HCT116 (cell line): ENCODE measurements around the gene EPS8. TPM values are rescaled to one million over a fixed set of nuclear protein-coding genes. Genes with fewer than 3 reads are reported as not detected.
A peak's percentile ranks its signal among the peaks of the same experiment; 100 is the strongest.

Source experiments
- ATAC-seq: fragments of 200-7000 bp; cut with Tn5 transposase; 2 replicates; pipeline ENCODE4 v1.9.1; 2020; ENCODE audit warnings: mild to moderate bottlenecking, moderate library complexity
- BruUV-seq: library from RNA; stranded (reverse); fragments of 400-500 nt; replicated peaks from 2 replicates; lab custom pipeline; 2021; lab: Mats Ljungman, UMichigan
- CTCF ChIA-PET: fragments of 300-600 bp; sonication (Branson Sonifier 250); formaldehyde crosslinking; loops from one replicate; lab custom pipeline; 2021; ENCODE audit warnings: antibody characterized with exemption; lab: Charles Lee
- POLR2A ChIA-PET: fragments of 300-600, 350-600 bp; sonication (Branson Sonifier 250); formaldehyde crosslinking; loops from one replicate; lab custom pipeline; 2021; ENCODE audit warnings: antibody characterized with exemption; lab: Charles Lee
- RAD21 ChIA-PET, 2 experiments: fragments of 300-600 bp; sonication (Branson Sonifier 250); formaldehyde crosslinking; loops; one replicate each; lab custom pipeline; 2023; ENCODE audit warnings: low total read pairs in 2 of 2; ENCODE audit not compliant: uncharacterized antibody in 2 of 2, unreplicated experiment in 2 of 2, low non-redundant PET in 1 of 2; lab: Charles Lee
- DNase-seq: peaks from one replicate; pipeline ENCODE4 v3.0.0-alpha.2; 2010; ENCODE audit warnings: low read depth, low spot score
- H2AFZ ChIP-seq: fragments of 200-600 bp; shearing (Covaris generic), sonication (generic); 2 replicates; pipeline ENCODE4 v1.6.1; 2017; ENCODE audit warnings: low read depth, mixed run types, mixed read lengths, antibody characterized with exemption, low read length; ENCODE audit not compliant: poor library complexity, severe bottlenecking
- H3K27ac ChIP-seq: 2 replicates; pipeline ENCODE4 v1.5.1; 2012; ENCODE audit warnings: low read depth, low read length
- H3K27me3 ChIP-seq: fragments of 200-600 bp; sonication (generic); 2 replicates; pipeline ENCODE4 v1.6.1; 2016; ENCODE audit warnings: mixed run types, low read length, mixed read lengths; ENCODE audit not compliant: insufficient read depth
- H3K36me3 ChIP-seq, 2 experiments: fragments of 200-500 bp in 1 of 2; fragments of 200-600 bp in 1 of 2; sonication (Bioruptor generic) in 1 of 2; sonication (generic) in 1 of 2; 2 replicates each; pipeline versions ENCODE4 v1.5.1 to v1.6.1; 2014 to 2016; ENCODE audit warnings: low read length in 2 of 2, inconsistent platforms in 1 of 2, mixed read lengths in 1 of 2, mixed run types in 1 of 2; ENCODE audit not compliant: insufficient read depth in 2 of 2, control insufficient read depth in 1 of 2
- H3K4me1 ChIP-seq, 2 experiments: fragments of 200-600 bp in 1 of 2; sonication (generic) in 1 of 2; 2 replicates each; pipeline versions ENCODE4 v1.5.1 to v1.6.1; 2012 to 2017; ENCODE audit warnings: low read length in 2 of 2, inconsistent platforms in 1 of 2, mild to moderate bottlenecking in 1 of 2, mixed read lengths in 1 of 2, mixed run types in 1 of 2, moderate library complexity in 1 of 2; ENCODE audit not compliant: insufficient read depth in 2 of 2, control insufficient read depth in 1 of 2
- H3K4me2 ChIP-seq: fragments of 200-600 bp; sonication (generic); 2 replicates; pipeline ENCODE4 v1.6.1; 2017; ENCODE audit warnings: mixed run types, low read length, mixed read lengths
- H3K4me3 ChIP-seq, 2 experiments: fragments of 200-600 bp in 1 of 2; sonication (generic) in 1 of 2; replicated peaks in 1 of 2; 2 replicates each; pipeline ENCODE4 v1.5.1; 2011 to 2016; ENCODE audit warnings: low read length in 2 of 2, control low read depth in 1 of 2, low read depth in 1 of 2, mild to moderate bottlenecking in 1 of 2, mixed read lengths in 1 of 2, mixed run types in 1 of 2
- H3K79me2 ChIP-seq: fragments of 200-600 bp; sonication (generic); 2 replicates; pipeline ENCODE4 v1.6.1; 2017; ENCODE audit warnings: mild to moderate bottlenecking, mixed run types, low read length, moderate library complexity, mixed read lengths; ENCODE audit not compliant: insufficient read depth
- H3K9ac ChIP-seq: fragments of 200-600 bp; sonication (generic); 2 replicates; pipeline ENCODE4 v1.6.1; 2016; ENCODE audit warnings: low read length, mixed read lengths
- H3K9me2 ChIP-seq: fragments of 200-600 bp; sonication (generic), shearing (Covaris generic); 2 replicates; pipeline ENCODE4 v1.6.1; 2017; ENCODE audit warnings: mixed run types, mild to moderate bottlenecking, moderate library complexity; ENCODE audit not compliant: insufficient read depth
- H3K9me3 ChIP-seq, 2 experiments: fragments of 200-500 bp in 1 of 2; fragments of 200-600 bp in 1 of 2; sonication (Bioruptor generic) in 1 of 2; sonication (generic) in 1 of 2; 2 replicates each; pipeline ENCODE4 v1.6.1; 2014 to 2017; ENCODE audit warnings: low read length in 2 of 2, mixed read lengths in 2 of 2, inconsistent platforms in 1 of 2, low read depth in 1 of 2, mild to moderate bottlenecking in 1 of 2, mixed run types in 1 of 2, moderate library complexity in 1 of 2; ENCODE audit not compliant: control insufficient read depth in 1 of 2, insufficient read depth in 1 of 2
- H4K20me1 ChIP-seq: fragments of 200-600 bp; sonication (generic), shearing (Covaris generic); 2 replicates; pipeline ENCODE4 v1.6.1; 2017; ENCODE audit warnings: mixed run types, mild to moderate bottlenecking, moderate library complexity; ENCODE audit not compliant: insufficient read depth
- CBX3 ChIP-seq: IDR thresholded peaks from 2 replicates; pipeline ENCODE4 v1.6.1; 2012; ENCODE audit warnings: low read depth
- CEBPB ChIP-seq: IDR thresholded peaks from 2 replicates; pipeline ENCODE4 v1.6.1; 2012; ENCODE audit warnings: low read depth
- ELF1 ChIP-seq: IDR thresholded peaks from 2 replicates; pipeline ENCODE4 v1.6.1; 2012; ENCODE audit warnings: low read depth, borderline replicate concordance
- EZH2 ChIP-seq: fragments of 200-600 bp; sonication (generic); IDR thresholded peaks from 2 replicates; pipeline ENCODE4 v1.6.1; 2017; ENCODE audit warnings: antibody characterized with exemption, mixed run types
- EZH2phosphoT487 ChIP-seq: fragments of 200-600 bp; IDR thresholded peaks from 2 replicates; pipeline ENCODE4 v1.6.1; 2018; ENCODE audit warnings: antibody characterized with exemption, borderline replicate concordance
- FOSL1 ChIP-seq: IDR thresholded peaks from 2 replicates; pipeline ENCODE4 v1.6.1; 2012; ENCODE audit warnings: low read depth
- POLR2A ChIP-seq: IDR thresholded peaks from 2 replicates; pipeline ENCODE4 v1.7.0; 2011; ENCODE audit warnings: borderline replicate concordance; ENCODE audit not compliant: insufficient read depth, insufficient read length; ENCODE audit errors: extremely low read depth
- POLR2AphosphoS5 ChIP-seq: IDR thresholded peaks from 2 replicates; pipeline ENCODE4 v1.6.1; 2011; ENCODE audit warnings: mild to moderate bottlenecking, low read depth, low read length, moderate library complexity
- RAD21 ChIP-seq: IDR thresholded peaks from 2 replicates; pipeline ENCODE4 v1.6.1; 2012; ENCODE audit warnings: low read depth, mild to moderate bottlenecking
- SIN3A ChIP-seq: IDR thresholded peaks from 2 replicates; pipeline ENCODE4 v1.6.1; 2012; ENCODE audit warnings: low read depth
- SP1 ChIP-seq: IDR thresholded peaks from 2 replicates; pipeline ENCODE4 v1.6.1; 2012; ENCODE audit warnings: low read depth
- SRF ChIP-seq: IDR thresholded peaks from 2 replicates; pipeline ENCODE4 v1.6.1; 2012; ENCODE audit warnings: low read depth
- TCF7L2 ChIP-seq: IDR thresholded peaks from 2 replicates; pipeline ENCODE4 v1.7.0; 2011; ENCODE audit warnings: borderline replicate concordance, inconsistent platforms; ENCODE audit not compliant: insufficient read depth, insufficient read length; ENCODE audit errors: extremely low read depth
- YY1 ChIP-seq: IDR thresholded peaks from 2 replicates; pipeline ENCODE4 v1.6.1; 2011; ENCODE audit warnings: low read length, low read depth, moderate library complexity, mild to moderate bottlenecking; ENCODE audit not compliant: insufficient replicate concordance; ENCODE audit errors: extremely low read depth
- ZNF274 ChIP-seq: fragments of 200-500 bp; sonication (Bioruptor generic); IDR thresholded peaks from 2 replicates; pipeline ENCODE4 v1.6.1; 2014; ENCODE audit warnings: mild to moderate bottlenecking, low read depth, low read length, inconsistent platforms
- intact Hi-C: fragments of 100-400 bp; cut with micrococcal nuclease; formaldehyde crosslinking; loops from 2 replicates; pipeline ENCODE4 v1.10.0; 2022
- total RNA-seq: library from RNA; stranded (reverse); gene quantifications from one replicate; pipeline ENCODE4 v1.2.1, GENCODE V29; 2021; ENCODE audit not compliant: unreplicated experiment
- TF ChIP-seq, protein P1 (sequence below): IDR thresholded peaks from 2 replicates; pipeline ENCODE4 v1.6.1; 2011; ENCODE audit warnings: mild to moderate bottlenecking, low read length, moderate library complexity; ENCODE audit not compliant: insufficient replicate concordance; ENCODE audit errors: extremely low read depth
- TF ChIP-seq, protein P2 (sequence below): IDR thresholded peaks from 2 replicates; pipeline ENCODE4 v1.6.1; 2012; ENCODE audit warnings: low read depth
- TF ChIP-seq, protein P3 (sequence below), 3 experiments: fragments of 200-600 bp in 1 of 3; sonication (generic) in 1 of 3; IDR thresholded peaks in 2 of 3; conservative IDR thresholded peaks in 1 of 3; 2 replicates each; pipeline ENCODE4 v1.5.1; 2012 to 2017; ENCODE audit warnings: low read depth in 2 of 3, low read length in 2 of 3, antibody characterized with exemption in 1 of 3, borderline replicate concordance in 1 of 3, control low read depth in 1 of 3, mild to moderate bottlenecking in 1 of 3, mixed read lengths in 1 of 3, mixed run types in 1 of 3, moderate library complexity in 1 of 3; ENCODE audit not compliant: insufficient read depth in 1 of 3
- TF ChIP-seq, protein P4 (sequence below): IDR thresholded peaks from 2 replicates; pipeline ENCODE4 v1.6.1; 2012

EPS8 gene
- total RNA-seq, 1 experiment from 2014 or later = 49.9 TPM

DNA sequence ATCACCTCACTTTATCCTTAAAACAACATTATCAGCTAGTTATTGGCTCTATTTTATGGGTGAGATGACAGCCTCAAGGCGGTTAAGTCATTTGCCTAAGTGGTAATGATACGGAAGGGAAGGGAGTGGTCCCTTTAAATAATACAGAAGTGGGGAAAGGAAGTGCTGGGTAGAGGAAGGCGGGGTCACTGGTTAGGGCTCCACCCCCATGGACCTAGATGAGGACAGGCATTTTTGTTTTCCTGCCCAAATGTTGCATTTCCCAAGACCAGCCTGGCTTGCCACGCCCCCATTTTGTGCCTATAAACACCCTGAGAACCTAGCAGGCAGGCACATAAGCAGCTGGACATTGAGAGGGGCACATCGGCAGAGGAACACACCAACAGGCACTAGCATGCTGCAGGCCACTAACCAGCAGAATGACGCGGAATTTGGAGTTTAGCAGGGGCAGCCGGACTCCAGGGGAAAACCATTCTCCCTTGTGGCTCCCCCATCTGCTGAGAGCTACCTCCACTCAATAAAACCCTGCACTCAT, 100.9 kb downstream of the EPS8 start:
- Histone ChIP-seq H3K4me2 (peak overlapping the region; percentile 85), H3K27ac (peak overlapping the region; percentile 79), H3K9me3 (no peaks in the 10 kb centered on the region), H3K9me2 (no peaks in the 10 kb centered on the region), H3K4me3 (peak overlapping the region; percentile 52 to 56), H3K9ac (peak overlapping the region; percentile 70), H2AFZ (no peak overlapping the region), H4K20me1 (no peaks in the 10 kb centered on the region), H3K4me1 (peaks cover 81 to 99% of the 10 kb centered on the region in 2 experiments), H3K27me3 (no peaks in the 10 kb centered on the region), H3K36me3 (no peaks in the 10 kb centered on the region), H3K79me2 (peaks cover 96% of the 10 kb centered on the region)
- DNase-seq (peak; percentile 93), ATAC-seq (peak; percentile 86)
- ChIA-PET POLR2A (interaction anchor here (0.7 to 3.4 kb wide), 16 partner anchors 10 to 168 kb away, joined by 3 to 32 read pairs (median 6); partner anchors contain the start of gene EPS8), RAD21 (no interaction called here), CTCF (interaction anchor here (1.0 to 1.3 kb wide), 2 partner anchors 156 to 169 kb away, joined by 3 read pairs; no protein-coding TSS in a partner anchor)
- BruUV-seq = no TSS peak
- intact Hi-C loops = loop anchor here (2.0 to 5.0 kb wide), 2 partner anchors 96 to 101 kb away; partner anchors contain the start of gene EPS8
- TF ChIP-seq ZNF274 (no peak), CBX3 (peak; percentile 97), ELF1 (no peak), RAD21 (peak; percentile 15), FOSL1 (0 out of 2 replicates have a peak, but pooled peaks have one; percentile 15), SP1 (peak; percentile 85), EZH2 (no peak), SRF (peak; percentile 61; the same call in 1 of the 2 replicates), POLR2A (no peak), SIN3A (peak; percentile 98), POLR2AphosphoS5 (peak; percentile 100), CEBPB (peak; percentile 75), EZH2phosphoT487 (no peak), YY1 (peak; percentile 62), TCF7L2 (no peak)
- TF ChIP-seq, protein P1, sequence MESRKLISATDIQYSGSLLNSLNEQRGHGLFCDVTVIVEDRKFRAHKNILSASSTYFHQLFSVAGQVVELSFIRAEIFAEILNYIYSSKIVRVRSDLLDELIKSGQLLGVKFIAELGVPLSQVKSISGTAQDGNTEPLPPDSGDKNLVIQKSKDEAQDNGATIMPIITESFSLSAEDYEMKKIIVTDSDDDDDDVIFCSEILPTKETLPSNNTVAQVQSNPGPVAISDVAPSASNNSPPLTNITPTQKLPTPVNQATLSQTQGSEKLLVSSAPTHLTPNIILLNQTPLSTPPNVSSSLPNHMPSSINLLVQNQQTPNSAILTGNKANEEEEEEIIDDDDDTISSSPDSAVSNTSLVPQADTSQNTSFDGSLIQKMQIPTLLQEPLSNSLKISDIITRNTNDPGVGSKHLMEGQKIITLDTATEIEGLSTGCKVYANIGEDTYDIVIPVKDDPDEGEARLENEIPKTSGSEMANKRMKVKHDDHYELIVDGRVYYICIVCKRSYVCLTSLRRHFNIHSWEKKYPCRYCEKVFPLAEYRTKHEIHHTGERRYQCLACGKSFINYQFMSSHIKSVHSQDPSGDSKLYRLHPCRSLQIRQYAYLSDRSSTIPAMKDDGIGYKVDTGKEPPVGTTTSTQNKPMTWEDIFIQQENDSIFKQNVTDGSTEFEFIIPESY = peak; percentile 56
- TF ChIP-seq, protein P2, sequence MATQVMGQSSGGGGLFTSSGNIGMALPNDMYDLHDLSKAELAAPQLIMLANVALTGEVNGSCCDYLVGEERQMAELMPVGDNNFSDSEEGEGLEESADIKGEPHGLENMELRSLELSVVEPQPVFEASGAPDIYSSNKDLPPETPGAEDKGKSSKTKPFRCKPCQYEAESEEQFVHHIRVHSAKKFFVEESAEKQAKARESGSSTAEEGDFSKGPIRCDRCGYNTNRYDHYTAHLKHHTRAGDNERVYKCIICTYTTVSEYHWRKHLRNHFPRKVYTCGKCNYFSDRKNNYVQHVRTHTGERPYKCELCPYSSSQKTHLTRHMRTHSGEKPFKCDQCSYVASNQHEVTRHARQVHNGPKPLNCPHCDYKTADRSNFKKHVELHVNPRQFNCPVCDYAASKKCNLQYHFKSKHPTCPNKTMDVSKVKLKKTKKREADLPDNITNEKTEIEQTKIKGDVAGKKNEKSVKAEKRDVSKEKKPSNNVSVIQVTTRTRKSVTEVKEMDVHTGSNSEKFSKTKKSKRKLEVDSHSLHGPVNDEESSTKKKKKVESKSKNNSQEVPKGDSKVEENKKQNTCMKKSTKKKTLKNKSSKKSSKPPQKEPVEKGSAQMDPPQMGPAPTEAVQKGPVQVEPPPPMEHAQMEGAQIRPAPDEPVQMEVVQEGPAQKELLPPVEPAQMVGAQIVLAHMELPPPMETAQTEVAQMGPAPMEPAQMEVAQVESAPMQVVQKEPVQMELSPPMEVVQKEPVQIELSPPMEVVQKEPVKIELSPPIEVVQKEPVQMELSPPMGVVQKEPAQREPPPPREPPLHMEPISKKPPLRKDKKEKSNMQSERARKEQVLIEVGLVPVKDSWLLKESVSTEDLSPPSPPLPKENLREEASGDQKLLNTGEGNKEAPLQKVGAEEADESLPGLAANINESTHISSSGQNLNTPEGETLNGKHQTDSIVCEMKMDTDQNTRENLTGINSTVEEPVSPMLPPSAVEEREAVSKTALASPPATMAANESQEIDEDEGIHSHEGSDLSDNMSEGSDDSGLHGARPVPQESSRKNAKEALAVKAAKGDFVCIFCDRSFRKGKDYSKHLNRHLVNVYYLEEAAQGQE = no peak
- TF ChIP-seq, protein P3, sequence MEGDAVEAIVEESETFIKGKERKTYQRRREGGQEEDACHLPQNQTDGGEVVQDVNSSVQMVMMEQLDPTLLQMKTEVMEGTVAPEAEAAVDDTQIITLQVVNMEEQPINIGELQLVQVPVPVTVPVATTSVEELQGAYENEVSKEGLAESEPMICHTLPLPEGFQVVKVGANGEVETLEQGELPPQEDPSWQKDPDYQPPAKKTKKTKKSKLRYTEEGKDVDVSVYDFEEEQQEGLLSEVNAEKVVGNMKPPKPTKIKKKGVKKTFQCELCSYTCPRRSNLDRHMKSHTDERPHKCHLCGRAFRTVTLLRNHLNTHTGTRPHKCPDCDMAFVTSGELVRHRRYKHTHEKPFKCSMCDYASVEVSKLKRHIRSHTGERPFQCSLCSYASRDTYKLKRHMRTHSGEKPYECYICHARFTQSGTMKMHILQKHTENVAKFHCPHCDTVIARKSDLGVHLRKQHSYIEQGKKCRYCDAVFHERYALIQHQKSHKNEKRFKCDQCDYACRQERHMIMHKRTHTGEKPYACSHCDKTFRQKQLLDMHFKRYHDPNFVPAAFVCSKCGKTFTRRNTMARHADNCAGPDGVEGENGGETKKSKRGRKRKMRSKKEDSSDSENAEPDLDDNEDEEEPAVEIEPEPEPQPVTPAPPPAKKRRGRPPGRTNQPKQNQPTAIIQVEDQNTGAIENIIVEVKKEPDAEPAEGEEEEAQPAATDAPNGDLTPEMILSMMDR (IDR thresholded peaks at IDR 0.05 in 2 of 3, conservative IDR thresholded peaks at IDR 0.05 in 1 of 3; ENCODE audit: borderline replicate concordance in 1 of 3, insufficient read depth in 1 of 3, low read depth in 2 of 3, low read length in 2 of 3) = no peak
- TF ChIP-seq, protein P4, sequence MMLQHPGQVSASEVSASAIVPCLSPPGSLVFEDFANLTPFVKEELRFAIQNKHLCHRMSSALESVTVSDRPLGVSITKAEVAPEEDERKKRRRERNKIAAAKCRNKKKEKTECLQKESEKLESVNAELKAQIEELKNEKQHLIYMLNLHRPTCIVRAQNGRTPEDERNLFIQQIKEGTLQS = no peak; the same call in 1 of the 2 replicates
